ENCODE results near the gene KRT23. TPM values are rescaled to one million over a fixed set of nuclear protein-coding genes. Genes with fewer than 3 reads are reported as not detected.

Gene KRT23
- total RNA-seq, 1 experiment from 2014 or later, result not detected

GRCh38 chr17:40879026-40879425 lies 58.4 kb downstream of the KRT23 start:
- no peaks in the 10 kb centered on the region for H3K36me3 ChIP-seq (replicated peaks; ENCODE audit: control insufficient read depth, insufficient read depth, low read length)
- no peak for DNase-seq
- H3K27me3 ChIP-seq (ENCODE audit: control insufficient read depth, insufficient read depth, low read length), result no peaks in the 10 kb centered on the region
- no peak overlapping the region for H3K4me3 ChIP-seq (ENCODE audit: insufficient read depth, low read depth, low read length)

DNA sequence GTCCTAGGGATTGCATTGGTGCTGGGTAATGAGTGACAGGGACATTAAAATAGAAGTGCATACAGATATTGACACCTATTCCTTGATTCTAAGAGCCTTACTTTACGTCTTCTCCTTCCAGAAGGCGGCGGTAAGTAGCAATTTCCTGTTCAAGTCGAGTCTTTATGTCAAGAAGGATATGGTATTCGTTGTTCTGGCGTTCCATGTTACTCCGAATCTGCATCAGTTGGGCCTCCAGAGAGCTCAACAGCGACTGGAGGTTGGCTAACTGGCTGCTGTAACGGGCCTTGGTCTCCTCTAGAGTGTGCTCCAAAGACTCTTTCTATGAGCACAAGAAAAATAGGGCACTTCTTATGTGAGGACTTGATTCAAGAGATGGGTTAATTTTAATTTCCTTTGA lies 59.4 kb downstream of the KRT23 start:
- no peak for DNase-seq
- no peaks in the 10 kb centered on the region for H3K27me3 ChIP-seq (ENCODE audit: control insufficient read depth, insufficient read depth, low read length)
- H3K4me3 ChIP-seq (ENCODE audit: insufficient read depth, low read depth, low read length), result no peak overlapping the region
- no peaks in the 10 kb centered on the region for H3K36me3 ChIP-seq (replicated peaks; ENCODE audit: control insufficient read depth, insufficient read depth, low read length)

DNA sequence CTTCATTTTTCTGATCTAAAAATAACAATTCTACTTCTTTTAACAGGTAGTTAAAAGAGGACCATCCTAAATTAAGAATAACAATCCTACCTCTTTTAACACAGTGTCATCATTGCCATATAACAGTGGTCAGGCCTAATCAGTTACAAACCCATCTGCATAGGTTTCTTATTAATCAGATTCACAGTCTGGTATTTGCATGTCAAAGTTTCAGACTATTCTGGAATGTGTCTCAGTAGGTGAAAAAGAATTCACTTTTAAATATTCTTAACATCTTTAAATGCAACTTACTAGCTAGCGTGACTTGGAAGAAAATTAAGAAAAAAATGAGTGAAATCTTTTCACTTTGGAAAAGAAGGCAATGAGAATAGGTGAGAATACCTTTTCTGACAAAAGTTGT lies 63.6 kb downstream of the KRT23 start:
- Histone ChIP-seq H3K4me3 (ENCODE audit: insufficient read depth, low read depth, low read length) (no peak overlapping the region), H3K36me3 (replicated peaks; ENCODE audit: control insufficient read depth, insufficient read depth, low read length) (no peaks in the 10 kb centered on the region), H3K27me3 (ENCODE audit: control insufficient read depth, insufficient read depth, low read length) (no peaks in the 10 kb centered on the region)
- DNase-seq, result no peak

GRCh38 chr17:40873255-40873654 lies 64.2 kb downstream of the KRT23 start:
- no peaks in the 10 kb centered on the region for H3K36me3 ChIP-seq (replicated peaks; ENCODE audit: control insufficient read depth, insufficient read depth, low read length)
- no peak overlapping the region for H3K4me3 ChIP-seq (ENCODE audit: insufficient read depth, low read depth, low read length)
- DNase-seq, result no peak
- H3K27me3 ChIP-seq (ENCODE audit: control insufficient read depth, insufficient read depth, low read length), result no peaks in the 10 kb centered on the region

Other genes starting within 250 kb of the KRT23 start
- gene KRT24, start 233.9 kb downstream of the KRT23 start, total RNA-seq (2014; rRNA removed; shearing (Covaris generic)), result not detected in 2 replicates
- not detected in 2 replicates for gene KRT25, start 182.3 kb downstream of the KRT23 start, total RNA-seq (2014; rRNA removed; shearing (Covaris generic))
- gene KRT26, start 165.4 kb downstream of the KRT23 start, total RNA-seq (2014; rRNA removed; shearing (Covaris generic)), result not detected in 2 replicates
- not detected in 2 replicates for gene KRT27, start 155.1 kb downstream of the KRT23 start, total RNA-seq (2014; rRNA removed; shearing (Covaris generic))
- gene KRT28, start 137.7 kb downstream of the KRT23 start, total RNA-seq (2014; rRNA removed; shearing (Covaris generic)), result not detected in 2 replicates
- 2.4 and 5.4 TPM in 2 replicates for gene KRT10, start 115.0 kb downstream of the KRT23 start, total RNA-seq (2014; rRNA removed; shearing (Covaris generic))
- not detected in 2 replicates for gene KRT12, start 70.4 kb downstream of the KRT23 start, total RNA-seq (2014; rRNA removed; shearing (Covaris generic))
- not detected in 2 replicates for gene KRT20, start 52.4 kb downstream of the KRT23 start, total RNA-seq (2014; rRNA removed; shearing (Covaris generic))
- gene KRT39, start 29.3 kb upstream of the KRT23 start, total RNA-seq (2014; rRNA removed; shearing (Covaris generic)), result not detected in 2 replicates
- not detected in 2 replicates for gene KRT40, start 46.7 kb upstream of the KRT23 start, total RNA-seq (2014; rRNA removed; shearing (Covaris generic))
- gene KRTAP3-3, start 56.5 kb upstream of the KRT23 start, total RNA-seq (2014; rRNA removed; shearing (Covaris generic)), result not detected in 2 replicates
- not detected in 2 replicates for gene KRTAP3-2, start 62.3 kb upstream of the KRT23 start, total RNA-seq (2014; rRNA removed; shearing (Covaris generic))
- not detected in 2 replicates for gene KRTAP3-1, start 71.5 kb upstream of the KRT23 start, total RNA-seq (2014; rRNA removed; shearing (Covaris generic))
- not detected in 2 replicates for gene KRTAP1-5, start 89.6 kb upstream of the KRT23 start, total RNA-seq (2014; rRNA removed; shearing (Covaris generic))
- not detected in 2 replicates for gene KRTAP1-4, start 92.5 kb upstream of the KRT23 start, total RNA-seq (2014; rRNA removed; shearing (Covaris generic))
- gene KRTAP1-3, start 97.2 kb upstream of the KRT23 start, total RNA-seq (2014; rRNA removed; shearing (Covaris generic)), result not detected in 2 replicates
- not detected in 2 replicates for gene KRTAP1-1, start 103.8 kb upstream of the KRT23 start, total RNA-seq (2014; rRNA removed; shearing (Covaris generic))
- not detected in 2 replicates for gene KRTAP2-1, start 109.7 kb upstream of the KRT23 start, total RNA-seq (2014; rRNA removed; shearing (Covaris generic))
- gene KRTAP2-2, start 117.6 kb upstream of the KRT23 start, total RNA-seq (2014; rRNA removed; shearing (Covaris generic)), result not detected in 2 replicates
- gene KRTAP2-3, start 122.5 kb upstream of the KRT23 start, total RNA-seq (2014; rRNA removed; shearing (Covaris generic)), result not detected in 2 replicates
- gene KRTAP2-4, start 128.2 kb upstream of the KRT23 start, total RNA-seq (2014; rRNA removed; shearing (Covaris generic)), result not detected in 2 replicates
- not detected in 2 replicates for gene KRTAP4-7, start 146.5 kb upstream of the KRT23 start, total RNA-seq (2014; rRNA removed; shearing (Covaris generic))
- not detected in 2 replicates for gene KRTAP4-8, start 160.5 kb upstream of the KRT23 start, total RNA-seq (2014; rRNA removed; shearing (Covaris generic))
- not detected in 2 replicates for gene KRTAP4-16, start 164.6 kb upstream of the KRT23 start, total RNA-seq (2014; rRNA removed; shearing (Covaris generic))
- gene KRTAP4-9, start 167.7 kb upstream of the KRT23 start, total RNA-seq (2014; rRNA removed; shearing (Covaris generic)), result not detected in 2 replicates
- gene KRTAP4-11, start 180.7 kb upstream of the KRT23 start, total RNA-seq (2014; rRNA removed; shearing (Covaris generic)), result not detected in 2 replicates
- gene KRTAP4-12, start 186.5 kb upstream of the KRT23 start, total RNA-seq (2014; rRNA removed; shearing (Covaris generic)), result not detected in 2 replicates
- gene KRTAP4-6, start 202.9 kb upstream of the KRT23 start, total RNA-seq (2014; rRNA removed; shearing (Covaris generic)), result not detected in 2 replicates
- gene KRTAP4-5, start 212.2 kb upstream of the KRT23 start, total RNA-seq (2014; rRNA removed; shearing (Covaris generic)), result not detected in 2 replicates
- not detected in 2 replicates for gene KRTAP4-4, start 223.1 kb upstream of the KRT23 start, total RNA-seq (2014; rRNA removed; shearing (Covaris generic))
- not detected in 2 replicates for gene KRTAP4-3, start 230.6 kb upstream of the KRT23 start, total RNA-seq (2014; rRNA removed; shearing (Covaris generic))
- gene KRTAP4-2, start 240.6 kb upstream of the KRT23 start, total RNA-seq (2014; rRNA removed; shearing (Covaris generic)), result not detected in 2 replicates
- gene KRTAP4-1, start 247.3 kb upstream of the KRT23 start, total RNA-seq (2014; rRNA removed; shearing (Covaris generic)), result 0.38 and 0.70 TPM in 2 replicates

Measured in H7 (cell line).